Dendritic cell treated with granulocyte-macrophage colony-stimulating factor and Interleukin-4, amounts not matched to agents 40 ng/mL and 50 ng/mL, for 4 days (primary cell): ENCODE measurements around the gene AKT3.

Experiments
- H3K27ac Mint-ChIP-seq: one replicate; pipeline ENCODE4 v1.8.0; 2022; ENCODE audit warnings: mild to moderate bottlenecking, mixed read lengths
- H3K27me3 Mint-ChIP-seq: one replicate; pipeline ENCODE4 v1.8.0; 2022; ENCODE audit warnings: mild to moderate bottlenecking, mixed read lengths
- H3K36me3 Mint-ChIP-seq: one replicate; pipeline ENCODE4 v1.8.0; 2022; ENCODE audit warnings: low read depth, mixed read lengths
- H3K4me1 Mint-ChIP-seq: one replicate; pipeline ENCODE4 v1.8.0; 2022; ENCODE audit warnings: low read depth, mixed read lengths
- H3K4me3 Mint-ChIP-seq: one replicate; pipeline ENCODE4 v1.8.0; 2022; ENCODE audit warnings: mild to moderate bottlenecking, moderate library complexity, mixed read lengths
- H3K9me3 Mint-ChIP-seq: one replicate; pipeline ENCODE4 v1.8.0; 2022; ENCODE audit warnings: mixed read lengths
- intact Hi-C: fragments of 100-400 bp; cut with micrococcal nuclease; formaldehyde crosslinking; loops from one replicate; pipeline ENCODE4 v1.15.0; 2022

Gene AKT3

DNA sequence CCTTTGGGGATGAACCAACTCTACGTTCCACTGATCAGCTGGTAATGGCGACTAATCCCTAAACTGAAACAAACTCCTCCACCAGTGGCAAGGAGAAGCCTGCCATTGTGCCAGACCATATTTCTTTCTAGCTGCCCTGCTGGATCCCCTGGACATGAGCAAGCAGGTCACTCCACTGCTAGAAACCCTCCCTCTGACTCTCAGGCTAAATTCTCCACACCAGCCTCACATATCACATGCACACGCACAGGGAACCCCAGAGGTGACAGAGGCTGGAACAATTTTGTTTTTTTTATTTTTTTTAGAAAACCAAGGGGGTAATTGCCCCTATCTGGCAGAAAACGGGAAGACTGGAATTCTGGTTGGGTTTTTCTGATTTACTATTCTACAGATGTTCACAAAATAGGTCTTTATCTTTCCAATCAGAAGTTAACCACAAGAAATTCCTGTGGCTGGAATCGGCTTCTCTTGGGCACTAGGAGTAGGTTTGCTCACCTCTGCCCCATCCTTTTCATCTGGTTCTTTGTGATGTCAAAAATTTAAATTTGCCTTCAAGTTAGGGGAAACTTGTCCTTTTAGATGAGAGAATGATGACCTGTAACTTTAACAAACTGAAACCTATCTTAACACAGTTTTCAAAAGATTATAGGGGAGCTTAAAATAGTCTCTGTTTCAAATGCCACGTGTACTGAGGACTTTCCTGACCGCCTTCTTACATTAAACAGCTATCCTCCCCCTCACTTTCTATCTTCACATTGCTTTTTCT lies 336.1 kb downstream of the AKT3 start:
- H3K4me3 Mint-ChIP-seq: no peak overlapping the region
- intact Hi-C loops: no loop called here
- no peak overlapping the region for H3K27ac Mint-ChIP-seq

DNA sequence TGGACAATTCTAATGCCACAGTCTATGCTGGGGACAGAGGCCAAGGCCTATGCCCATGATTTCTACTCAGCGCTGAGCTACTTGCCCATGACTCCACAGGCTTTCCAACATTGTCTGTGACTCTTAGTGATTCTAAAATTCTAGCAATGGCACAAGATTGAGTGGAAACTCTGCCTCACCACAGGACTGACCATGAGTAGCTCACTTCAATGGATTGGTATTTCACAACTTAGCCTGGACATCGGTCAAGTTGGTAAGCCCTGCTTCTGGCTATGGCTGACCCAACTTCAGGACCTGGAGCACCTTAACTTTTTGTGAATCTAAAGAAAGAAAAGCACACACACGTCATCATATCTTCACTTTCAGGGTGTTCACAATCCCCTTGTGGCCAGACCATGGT lies 339.1 kb downstream of the AKT3 start:
- Mint-ChIP-seq H3K4me3 (no peak overlapping the region), H3K4me1 (peaks cover 6% of the 10 kb centered on the region), H3K9me3 (no peaks in the 10 kb centered on the region), H3K27me3 (no peaks in the 10 kb centered on the region), H3K36me3 (peaks cover 6% of the 10 kb centered on the region), H3K27ac (no peak overlapping the region)
- intact Hi-C loops: no loop called here

More for the DNA sequence above, 336.1 kb downstream of the AKT3 start:
- Mint-ChIP-seq H3K27me3 (no peaks in the 10 kb centered on the region), H3K9me3 (no peaks in the 10 kb centered on the region), H3K4me1 (no peaks in the 10 kb centered on the region), H3K36me3 (peaks cover 6% of the 10 kb centered on the region)

GRCh38 chr1:243508943-243509342 lies 341.1 kb downstream of the AKT3 start:
- peaks cover 11% of the 10 kb centered on the region for H3K36me3 Mint-ChIP-seq
- H3K4me3 Mint-ChIP-seq: no peak overlapping the region
- H3K27ac Mint-ChIP-seq: no peak overlapping the region
- peaks cover 6% of the 10 kb centered on the region for H3K4me1 Mint-ChIP-seq
- no peaks in the 10 kb centered on the region for H3K9me3 Mint-ChIP-seq
- intact Hi-C loops: no loop called here
- no peaks in the 10 kb centered on the region for H3K27me3 Mint-ChIP-seq

- Mint-ChIP-seq H3K27ac (no peak overlapping the region), H3K36me3 (peaks cover 11% of the 10 kb centered on the region), H3K4me1 (peaks cover 6% of the 10 kb centered on the region), H3K4me3 (no peak overlapping the region), H3K9me3 (no peaks in the 10 kb centered on the region), H3K27me3 (no peaks in the 10 kb centered on the region)
- intact Hi-C loops: no loop called here
Observed at GRCh38 chr1:243508303-243508713, 341.7 kb downstream of the AKT3 start.

GRCh38 chr1:243507672-243508302 lies 342.3 kb downstream of the AKT3 start:
- Mint-ChIP-seq H3K27me3 (no peaks in the 10 kb centered on the region), H3K9me3 (no peaks in the 10 kb centered on the region), H3K4me1 (peaks cover 6% of the 10 kb centered on the region), H3K36me3 (peaks cover 12% of the 10 kb centered on the region), H3K27ac (no peak overlapping the region), H3K4me3 (no peak overlapping the region)
- intact Hi-C loops: no loop called here

DNA sequence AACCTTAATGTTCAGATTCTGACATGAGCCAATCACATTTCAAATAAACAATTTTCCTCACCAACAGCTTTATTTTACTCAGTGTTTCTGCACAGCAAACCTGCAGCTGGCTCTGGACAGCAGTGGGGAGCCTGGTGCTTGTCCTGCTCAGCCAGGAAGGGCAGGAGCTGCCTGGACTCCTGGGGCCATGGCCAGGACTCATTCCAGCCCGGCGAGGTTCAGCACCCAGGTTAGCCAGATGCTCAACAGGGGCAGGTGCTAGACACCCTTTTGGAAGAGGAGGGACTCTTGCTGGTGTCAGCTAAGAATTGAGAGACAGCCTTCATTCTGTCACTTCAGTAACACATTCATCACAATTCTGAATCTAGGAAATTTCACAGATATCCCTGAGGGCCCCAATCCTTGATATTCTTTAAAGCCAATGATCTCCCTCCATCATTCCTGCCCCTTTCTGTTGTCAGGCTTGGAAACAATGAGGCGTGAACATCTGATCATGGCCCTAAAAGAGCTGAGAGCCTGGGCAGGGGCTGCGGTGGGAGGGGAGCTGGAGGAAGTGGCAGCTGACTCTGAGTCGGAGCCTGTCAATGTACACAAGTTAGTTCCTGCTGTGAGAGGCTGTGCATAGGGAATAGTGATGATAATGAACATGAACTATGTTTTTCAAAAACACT lies 342.9 kb downstream of the AKT3 start:
- H3K36me3 Mint-ChIP-seq: peaks cover 17% of the 10 kb centered on the region
- intact Hi-C loops: no loop called here
- H3K4me3 Mint-ChIP-seq: no peak overlapping the region
- no peaks in the 10 kb centered on the region for H3K27me3 Mint-ChIP-seq
- H3K27ac Mint-ChIP-seq: no peak overlapping the region
- H3K4me1 Mint-ChIP-seq: peaks cover 6% of the 10 kb centered on the region
- H3K9me3 Mint-ChIP-seq: no peaks in the 10 kb centered on the region

DNA sequence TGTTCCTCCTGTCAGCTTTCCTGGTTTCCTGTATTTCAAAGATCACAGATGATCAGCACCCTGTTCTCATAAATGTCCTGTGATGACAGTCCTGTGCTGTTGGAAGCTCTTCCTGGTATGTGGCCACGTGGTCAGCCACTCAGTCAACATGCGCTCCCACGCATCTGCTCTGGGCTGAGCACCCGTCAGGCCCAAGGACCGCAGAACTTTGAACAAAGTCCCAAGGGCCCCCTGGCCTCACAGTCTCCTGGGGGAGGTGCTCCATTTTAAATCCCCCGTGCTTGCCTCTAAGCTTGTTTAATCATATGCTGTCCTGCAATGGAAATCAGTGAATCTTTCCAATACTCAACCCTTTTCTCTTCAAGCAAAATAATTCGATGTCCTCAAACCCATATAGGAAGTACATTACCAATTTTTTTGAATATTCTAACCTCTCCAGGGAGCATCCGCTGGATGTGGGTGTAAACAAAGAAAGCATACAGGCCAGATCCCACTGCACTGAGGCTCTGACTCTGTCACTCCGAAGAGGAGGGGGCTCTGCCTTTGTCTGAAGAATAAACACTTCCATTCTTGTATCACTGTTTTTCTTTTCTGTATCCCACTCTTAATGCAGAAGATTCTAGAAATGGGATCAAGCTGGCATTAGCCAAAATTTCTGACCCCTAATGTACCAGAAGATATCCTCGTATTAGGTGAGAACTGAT lies 343.9 kb downstream of the AKT3 start:
- Mint-ChIP-seq H3K36me3 (peaks cover 19% of the 10 kb centered on the region), H3K27ac (no peak overlapping the region), H3K27me3 (no peaks in the 10 kb centered on the region), H3K4me1 (peaks cover 6% of the 10 kb centered on the region), H3K4me3 (no peak overlapping the region), H3K9me3 (no peaks in the 10 kb centered on the region)
- intact Hi-C loops: no loop called here

- H3K27ac Mint-ChIP-seq: no peak overlapping the region
- H3K36me3 Mint-ChIP-seq: peaks cover 32% of the 10 kb centered on the region
- intact Hi-C loops: no loop called here
Observed at GRCh38 chr1:243503155-243503554, 346.9 kb downstream of the AKT3 start.

GRCh38 chr1:243501002-243501401 lies 349.0 kb downstream of the AKT3 start:
- Mint-ChIP-seq H3K9me3 (no peaks in the 10 kb centered on the region), H3K4me1 (peaks cover 10% of the 10 kb centered on the region), H3K27ac (no peak overlapping the region), H3K36me3 (peaks cover 47% of the 10 kb centered on the region), H3K4me3 (no peak overlapping the region), H3K27me3 (no peaks in the 10 kb centered on the region)
- intact Hi-C loops: no loop called here

More at GRCh38 chr1:243503155-243503554, 346.9 kb downstream of the AKT3 start:
- Mint-ChIP-seq H3K4me3 (no peak overlapping the region), H3K27me3 (no peaks in the 10 kb centered on the region), H3K4me1 (peaks cover 1% of the 10 kb centered on the region), H3K9me3 (no peaks in the 10 kb centered on the region)

GRCh38 chr1:243500512-243500911 lies 349.5 kb downstream of the AKT3 start:
- Mint-ChIP-seq H3K36me3 (peaks cover 47% of the 10 kb centered on the region), H3K27me3 (no peaks in the 10 kb centered on the region), H3K27ac (no peak overlapping the region), H3K9me3 (no peaks in the 10 kb centered on the region), H3K4me1 (peaks cover 15% of the 10 kb centered on the region), H3K4me3 (no peak overlapping the region)
- intact Hi-C loops: no loop called here

- Mint-ChIP-seq H3K4me3 (no peak overlapping the region), H3K27ac (no peak overlapping the region), H3K27me3 (no peaks in the 10 kb centered on the region), H3K36me3 (peaks cover 44% of the 10 kb centered on the region), H3K4me1 (peaks cover 20% of the 10 kb centered on the region), H3K9me3 (no peaks in the 10 kb centered on the region)
- intact Hi-C loops: no loop called here
Observed at GRCh38 chr1:243499711-243500110, 350.3 kb downstream of the AKT3 start.

DNA sequence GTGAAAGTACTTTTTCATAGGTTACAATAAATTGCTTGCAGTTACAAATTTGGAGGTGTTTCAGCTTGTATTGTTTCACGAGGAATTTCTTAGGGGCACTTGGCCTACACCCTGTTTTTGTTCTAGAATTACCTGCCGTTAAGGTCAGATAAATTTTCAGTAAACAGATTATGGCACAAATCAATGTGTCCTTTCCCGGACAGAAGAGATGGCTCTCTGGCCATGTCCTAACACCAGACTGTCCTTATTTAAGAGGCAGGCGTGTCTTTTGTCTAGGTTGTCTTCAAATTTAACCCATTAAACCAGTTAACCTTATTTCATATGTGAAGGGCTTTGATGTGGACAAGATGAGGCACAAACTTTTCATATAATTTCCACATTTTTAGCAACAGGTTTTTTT lies 350.8 kb downstream of the AKT3 start:
- Mint-ChIP-seq H3K27ac (no peak overlapping the region), H3K4me3 (no peak overlapping the region)

DNA sequence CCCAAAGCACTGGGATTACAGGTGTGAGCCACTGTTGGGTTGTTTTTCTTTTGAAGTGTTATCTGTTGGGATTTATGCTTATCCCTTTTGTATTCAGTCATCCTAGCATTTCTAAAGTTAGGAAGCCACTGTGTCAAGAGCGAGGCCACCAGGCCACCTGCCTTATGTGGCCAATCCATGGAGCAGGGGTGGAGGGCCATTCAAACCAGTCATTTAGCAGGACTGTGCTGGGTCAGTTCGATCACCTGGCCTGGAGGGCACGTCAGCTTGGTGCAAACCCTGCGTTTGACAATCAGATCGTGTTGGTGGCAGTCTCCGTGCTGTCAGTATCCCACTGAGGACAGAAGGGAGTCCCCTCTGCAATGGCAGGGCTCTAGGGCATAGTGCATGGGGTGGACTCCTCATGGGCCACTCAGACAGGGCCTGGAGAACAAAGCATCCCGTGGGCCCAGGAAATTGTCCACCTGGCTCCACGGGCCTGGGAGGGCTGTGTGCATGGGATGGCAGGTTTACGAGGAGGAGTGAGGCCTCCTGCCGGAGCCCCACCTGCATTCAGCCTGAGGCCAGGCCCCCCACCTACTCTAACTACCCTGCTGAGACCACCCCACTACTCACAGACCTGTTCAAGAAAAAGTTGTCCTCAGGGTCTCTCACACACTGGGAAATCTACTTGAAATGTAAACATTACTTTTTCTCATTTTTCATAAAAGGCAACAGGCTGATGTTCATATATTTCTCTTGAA lies 351.9 kb downstream of the AKT3 start:
- Mint-ChIP-seq H3K4me3 (no peak overlapping the region), H3K36me3 (peaks cover 55% of the 10 kb centered on the region)

More for the DNA sequence above, 350.8 kb downstream of the AKT3 start:
- peaks cover 20% of the 10 kb centered on the region for H3K4me1 Mint-ChIP-seq
- H3K36me3 Mint-ChIP-seq: peaks cover 43% of the 10 kb centered on the region
- no peaks in the 10 kb centered on the region for H3K27me3 Mint-ChIP-seq
- intact Hi-C loops: no loop called here
- H3K9me3 Mint-ChIP-seq: no peaks in the 10 kb centered on the region

More for the DNA sequence above, 351.9 kb downstream of the AKT3 start:
- H3K9me3 Mint-ChIP-seq: no peaks in the 10 kb centered on the region
- intact Hi-C loops: no loop called here
- H3K27ac Mint-ChIP-seq: no peak overlapping the region
- peaks cover 20% of the 10 kb centered on the region for H3K4me1 Mint-ChIP-seq
- H3K27me3 Mint-ChIP-seq: no peaks in the 10 kb centered on the region
